ENCODE data around the gene CEP55.

DNA sequence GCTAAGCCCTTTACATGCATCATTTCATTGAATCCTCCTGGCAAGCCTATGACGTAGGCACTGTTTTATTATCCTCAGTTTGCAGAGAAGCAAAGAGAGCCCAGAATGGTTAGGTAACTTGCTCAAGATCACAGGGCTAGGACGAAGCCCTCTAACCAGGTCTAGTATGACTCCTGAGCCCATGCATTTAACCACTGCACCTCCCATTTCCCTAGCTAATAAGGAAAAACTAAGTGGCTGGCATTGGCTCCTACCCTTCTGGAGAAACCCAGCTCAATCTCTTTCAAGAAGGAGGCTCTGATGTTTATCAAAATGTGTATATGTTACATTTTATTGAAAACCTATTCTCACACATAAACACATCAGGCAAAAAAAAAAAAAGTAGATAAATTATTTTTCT, 34.0 kb upstream of the CEP55 start:
- TF ChIP-seq CTCF (IDR thresholded peaks at IDR 0.05) = no peak
- no peak for TF ChIP-seq POLR2A (IDR thresholded peaks at IDR 0.05)
